HEK293T (cell line): Measurements from ENCODE around the gene HSPB6.

ENCODE experiments used
- CTCF ChIA-PET: fragments of 350-600 bp; formaldehyde crosslinking; extraction: SDS; loops from one replicate; lab custom pipeline; 2021; ENCODE audit warnings: antibody characterized with exemption, inconsistent platforms; lab: Yijun Ruan, JAX
- POLR2A ChIA-PET: fragments of 350-600 bp; formaldehyde crosslinking; extraction: SDS; loops from one replicate; lab custom pipeline; 2020; ENCODE audit warnings: antibody characterized with exemption, inconsistent platforms; lab: Yijun Ruan, JAX
- DNase-seq: peaks from one replicate; pipeline ENCODE4 v3.0.0; 2012; ENCODE audit warnings: mixed read lengths; ENCODE audit errors: extremely low spot score
- ARNT ChIP-seq: fragments of 450-650 bp; IDR thresholded peaks from 2 replicates; pipeline ENCODE4 v1.6.1; 2017; ENCODE audit warnings: mild to moderate bottlenecking
- BHLHE40 ChIP-seq: fragments of 450-650 bp; IDR thresholded peaks from 2 replicates; pipeline ENCODE4 v1.6.1; 2016; ENCODE audit warnings: mild to moderate bottlenecking, moderate library complexity, borderline replicate concordance
- CTBP1 ChIP-seq: fragments of 450-650 bp; IDR thresholded peaks from 2 replicates; pipeline ENCODE4 v1.6.1; 2016; ENCODE audit warnings: borderline replicate concordance
- ELF4 ChIP-seq: fragments of 450-650 bp; IDR thresholded peaks from 2 replicates; pipeline ENCODE4 v1.6.1; 2017; ENCODE audit warnings: antibody characterized with exemption
- FOXA1 ChIP-seq: fragments of 450-650 bp; IDR thresholded peaks from 2 replicates; pipeline ENCODE4 v1.6.1; 2016; ENCODE audit warnings: mild to moderate bottlenecking
- FOXK2 ChIP-seq: fragments of 450-650 bp; IDR thresholded peaks from 2 replicates; pipeline ENCODE4 v1.6.1; 2016; ENCODE audit warnings: mild to moderate bottlenecking
- FOXM1 ChIP-seq: fragments of 450-650 bp; IDR thresholded peaks from 2 replicates; pipeline ENCODE4 v1.6.1; 2017; ENCODE audit warnings: mild to moderate bottlenecking, borderline replicate concordance
- HDGF ChIP-seq: fragments of 450-650 bp; IDR thresholded peaks from 2 replicates; pipeline ENCODE4 v1.6.1; 2017; ENCODE audit warnings: antibody characterized with exemption, borderline replicate concordance
- L3MBTL2 ChIP-seq: fragments of 450-650 bp; conservative IDR thresholded peaks from 2 replicates; pipeline ENCODE4 v1.6.1; 2016; ENCODE audit warnings: mild to moderate bottlenecking
- LEF1 ChIP-seq: fragments of 450-650 bp; IDR thresholded peaks from 2 replicates; pipeline ENCODE4 v1.6.1; 2017; ENCODE audit warnings: mild to moderate bottlenecking, borderline replicate concordance
- NFRKB ChIP-seq: fragments of 450-650 bp; IDR thresholded peaks from 2 replicates; pipeline ENCODE4 v1.6.1; 2016; ENCODE audit warnings: mild to moderate bottlenecking, moderate library complexity
- SP1 ChIP-seq: fragments of 450-650 bp; IDR thresholded peaks from 2 replicates; pipeline ENCODE4 v1.6.1; 2017
- SUZ12 ChIP-seq: fragments of 450-650 bp; IDR thresholded peaks from 2 replicates; pipeline ENCODE4 v1.6.1; 2016; ENCODE audit warnings: mild to moderate bottlenecking
- TARDBP ChIP-seq: fragments of 450-650 bp; IDR thresholded peaks from 2 replicates; pipeline ENCODE4 v1.6.1; 2016
- ZNF384 ChIP-seq: fragments of 450-650 bp; IDR thresholded peaks from 2 replicates; pipeline ENCODE4 v1.6.1; 2016
- TF ChIP-seq, protein P1 (sequence below): fragments of 450-650 bp; IDR thresholded peaks from 2 replicates; pipeline ENCODE4 v1.6.1; 2016

HSPB6 gene

DNA sequence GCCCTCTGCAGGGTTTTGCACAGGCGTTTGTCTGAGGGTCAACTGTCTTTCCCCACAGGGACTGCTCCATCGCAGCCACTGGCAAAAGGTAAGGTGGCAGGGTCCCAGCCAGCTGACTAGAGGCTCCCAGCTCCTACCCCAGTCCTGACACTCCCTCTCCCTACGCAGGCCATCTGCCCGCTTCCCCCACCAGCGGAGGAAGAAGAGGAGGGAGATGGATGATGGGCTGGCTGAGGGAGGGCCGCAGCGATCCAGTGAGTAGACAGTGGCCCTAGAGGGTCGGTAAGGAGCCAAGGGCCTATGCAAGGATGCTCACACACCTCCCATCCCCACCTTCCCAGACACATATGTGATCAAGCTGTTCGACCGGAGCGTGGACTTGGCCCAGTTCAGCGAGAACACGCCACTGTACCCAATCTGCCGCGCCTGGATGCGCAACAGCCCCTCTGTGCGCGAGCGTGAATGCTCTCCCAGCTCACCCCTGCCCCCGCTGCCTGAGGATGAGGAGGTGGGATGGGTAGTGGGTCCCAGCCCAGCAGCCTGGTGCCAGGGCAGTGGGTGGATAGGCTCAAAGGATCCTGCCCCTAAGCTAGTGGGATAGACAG lies 4.0 kb downstream of the HSPB6 start:
- no peak for DNase-seq
- ChIA-PET POLR2A (no interaction called here), CTCF (no interaction called here)
- TF ChIP-seq SUZ12 (no peak), ZNF384 (no peak), ELF4 (no peak), SP1 (no peak), BHLHE40 (no peak), ARNT (no peak), TARDBP (no peak), FOXK2 (no peak), HDGF (no peak), CTBP1 (no peak), FOXA1 (no peak), FOXM1 (no peak), LEF1 (no peak), NFRKB (no peak), L3MBTL2 (no peak)
- TF ChIP-seq, protein P1, sequence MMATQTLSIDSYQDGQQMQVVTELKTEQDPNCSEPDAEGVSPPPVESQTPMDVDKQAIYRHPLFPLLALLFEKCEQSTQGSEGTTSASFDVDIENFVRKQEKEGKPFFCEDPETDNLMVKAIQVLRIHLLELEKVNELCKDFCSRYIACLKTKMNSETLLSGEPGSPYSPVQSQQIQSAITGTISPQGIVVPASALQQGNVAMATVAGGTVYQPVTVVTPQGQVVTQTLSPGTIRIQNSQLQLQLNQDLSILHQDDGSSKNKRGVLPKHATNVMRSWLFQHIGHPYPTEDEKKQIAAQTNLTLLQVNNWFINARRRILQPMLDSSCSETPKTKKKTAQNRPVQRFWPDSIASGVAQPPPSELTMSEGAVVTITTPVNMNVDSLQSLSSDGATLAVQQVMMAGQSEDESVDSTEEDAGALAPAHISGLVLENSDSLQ = no peak

- POLR2A ChIA-PET = no interaction called here
- DNase-seq = no peak
- no peak for TF ChIP-seq SP1
- CTCF ChIA-PET = no interaction called here
Observed at GRCh38 chr19:35751839-35752745, 4.7 kb downstream of the HSPB6 start.

DNA sequence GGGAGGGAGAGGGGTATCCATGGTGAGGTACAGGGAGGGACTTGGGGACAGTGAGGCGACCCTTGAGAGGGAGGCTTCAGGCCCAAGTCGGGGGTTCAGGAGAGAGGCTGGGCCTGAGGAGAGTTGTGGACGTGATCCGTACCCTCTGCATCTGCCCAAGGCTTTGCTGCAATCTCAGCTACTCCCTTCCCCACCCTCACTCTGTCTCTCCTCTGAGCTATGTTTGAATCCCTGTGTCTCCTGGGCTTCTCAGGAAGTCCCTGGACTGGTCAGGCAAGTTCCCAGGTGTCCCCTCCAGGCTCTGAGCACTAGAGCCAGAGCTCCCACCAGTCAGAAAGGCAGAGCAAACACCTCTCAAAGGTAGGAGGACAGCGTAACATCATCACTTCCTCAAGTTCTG lies 6.7 kb downstream of the HSPB6 start:
- ChIA-PET POLR2A (no interaction called here), CTCF (no interaction called here)

DNA sequence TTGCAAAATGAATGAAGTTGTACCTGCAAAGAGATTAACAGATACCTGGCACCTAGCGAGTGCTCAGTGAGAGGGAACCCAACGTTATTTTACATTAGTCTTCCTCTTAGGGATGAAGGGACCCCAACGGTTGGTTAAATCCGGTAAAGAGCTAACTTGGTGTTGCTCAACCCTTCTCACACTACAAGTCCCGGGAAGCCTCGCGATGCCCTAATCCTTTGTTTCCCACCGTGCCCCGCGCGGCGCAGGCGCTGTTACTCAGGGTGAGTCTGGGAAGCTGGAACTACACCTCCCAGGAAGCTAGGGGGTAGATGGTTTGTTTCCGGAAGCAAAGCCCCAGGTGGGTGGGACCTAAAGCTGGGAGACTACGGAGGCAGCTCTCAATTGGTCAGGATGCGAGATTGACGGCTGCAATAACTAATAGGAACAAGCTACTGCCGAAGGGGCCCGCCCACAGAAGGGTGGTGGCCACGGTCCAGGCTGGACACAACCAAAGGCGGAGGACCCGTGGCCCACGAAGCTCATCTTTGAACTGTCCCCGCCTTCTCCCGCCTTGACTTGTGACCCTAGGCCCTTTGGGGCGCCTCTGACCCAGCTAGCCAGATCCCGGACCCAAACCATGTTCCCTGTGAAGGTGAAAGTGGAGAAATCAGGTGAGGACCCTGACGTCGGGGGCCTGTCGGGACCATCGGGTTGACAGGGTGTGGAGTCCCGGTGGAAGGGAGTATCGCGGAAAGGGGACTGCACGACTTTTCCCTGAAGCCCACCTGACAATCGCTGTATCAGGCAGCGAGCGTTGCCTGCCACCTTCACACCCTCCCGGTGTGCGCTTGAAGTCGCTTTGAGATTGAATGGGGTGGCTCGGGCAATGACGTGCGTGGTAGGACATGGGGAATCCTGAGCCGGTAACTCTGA lies 8.5 kb downstream of the HSPB6 start, which contains the start of gene LIN37:
Gene LIN37, plus strand, starts transcription at position 471 of the 915 bp plus-strand sequence. Its CDS starts 149 bp downstream, at position 620.
- POLR2A ChIA-PET = interaction anchor here (0.6 to 1.9 kb wide), 30 partner anchors 9 to 366 kb away, joined by 3 to 33 read pairs (median 4); partner anchors contain the start of genes APLP1, COX6B1, HAUS5 and HSPB6
- DNase-seq = peak; percentile 92
- TF ChIP-seq, protein P1 = peak; percentile 99
- TF ChIP-seq LEF1 = no peak
- TF ChIP-seq FOXK2 = no peak; the same call in 1 of the 2 replicates
- TF ChIP-seq L3MBTL2 = peak; percentile 70
- peak; percentile 96 for TF ChIP-seq ELF4
- CTCF ChIA-PET = interaction anchor here (0.9 kb wide), 1 partner anchor 71 kb away, joined by 5 read pairs; no protein-coding TSS in a partner anchor

More for the DNA sequence above, 6.7 kb downstream of the HSPB6 start:
- TF ChIP-seq TARDBP (no peak), CTBP1 (no peak), L3MBTL2 (no peak)
- no peak for DNase-seq

DNA sequence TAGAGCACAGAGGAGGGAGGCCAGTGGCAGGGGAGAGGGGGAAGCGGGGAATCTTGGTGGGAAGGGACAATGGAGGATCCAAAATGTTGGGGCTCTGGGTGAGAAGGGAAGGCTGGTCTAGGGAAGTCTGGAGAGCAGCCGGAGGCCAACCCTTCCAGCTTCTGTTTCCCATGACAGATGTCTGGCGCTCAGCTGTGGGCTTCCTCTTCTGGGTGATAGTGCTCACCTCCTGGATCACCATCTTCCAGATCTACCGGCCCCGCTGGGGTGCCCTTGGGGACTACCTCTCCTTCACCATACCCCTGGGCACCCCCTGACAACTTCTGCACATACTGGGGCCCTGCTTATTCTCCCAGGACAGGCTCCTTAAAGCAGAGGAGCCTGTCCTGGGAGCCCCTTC lies 10.3 kb downstream of the HSPB6 start:
- ChIA-PET CTCF (no interaction called here), POLR2A (interaction anchor here (1.2 kb wide), 1 partner anchor 185 kb away, joined by 3 read pairs; no protein-coding TSS in a partner anchor)
- DNase-seq = no peak
- no peak for TF ChIP-seq FOXK2
- TF ChIP-seq LEF1 = no peak
- TF ChIP-seq, protein P1 = no peak
- no peak for TF ChIP-seq ARNT
- no peak for TF ChIP-seq NFRKB
- TF ChIP-seq FOXA1 = no peak
- TF ChIP-seq L3MBTL2 = no peak
- no peak for TF ChIP-seq FOXM1
- no peak for TF ChIP-seq TARDBP
- no peak for TF ChIP-seq BHLHE40
- TF ChIP-seq ZNF384 = no peak
- TF ChIP-seq ELF4 = no peak
- no peak for TF ChIP-seq SP1
- TF ChIP-seq CTBP1 = no peak
